Activated naive CD8-positive, alpha-beta T cell treated with anti-CD3 and anti-CD28 coated beads, Interleukin-2, amount 50 U/mL, for 24 hours (primary cell): ENCODE results near the gene PKDREJ.

Experiments
- ATAC-seq: fragments of 150-1000 bp; cut with Tn5 transposase; one replicate; pipeline ENCODE4 v1.10.0; 2021
- DNase-seq: peaks from one replicate; pipeline ENCODE4 v3.0.0; 2021
- H3K27ac Mint-ChIP-seq: one replicate; pipeline ENCODE4 v1.8.0; 2021; ENCODE audit warnings: mild to moderate bottlenecking, mixed read lengths
- H3K27me3 Mint-ChIP-seq: one replicate; pipeline ENCODE4 v1.8.0; 2021; ENCODE audit warnings: mixed read lengths
- H3K36me3 Mint-ChIP-seq: one replicate; pipeline ENCODE4 v1.8.0; 2021; ENCODE audit warnings: low read depth, mixed read lengths
- H3K4me1 Mint-ChIP-seq: one replicate; pipeline ENCODE4 v1.8.0; 2021; ENCODE audit warnings: mixed read lengths
- H3K4me3 Mint-ChIP-seq: one replicate; pipeline ENCODE4 v1.8.0; 2021; ENCODE audit warnings: mild to moderate bottlenecking, moderate library complexity, mixed read lengths
- H3K9me3 Mint-ChIP-seq: one replicate; pipeline ENCODE4 v1.8.0; 2021; ENCODE audit warnings: mixed read lengths

Gene PKDREJ

DNA sequence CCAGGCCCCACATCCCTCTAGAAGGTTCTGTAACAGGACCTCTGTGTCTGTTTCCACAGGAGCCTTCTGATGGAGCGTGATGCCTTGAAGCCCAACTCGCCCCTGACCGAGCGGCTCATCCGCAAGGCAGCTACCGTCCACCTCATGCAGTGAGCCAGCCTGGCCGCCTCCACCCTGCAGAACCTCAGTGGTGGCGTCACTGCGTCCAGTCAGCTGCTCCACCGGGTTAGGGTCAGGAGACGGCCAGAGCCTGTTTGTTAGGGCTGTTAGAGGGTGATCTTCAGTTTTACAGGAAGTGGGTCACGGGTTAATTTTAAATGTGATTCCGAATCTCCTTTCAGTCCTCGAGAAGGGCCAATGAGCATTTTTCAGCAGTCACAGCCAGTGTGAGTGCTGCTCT, 29.6 kb upstream of the PKDREJ start:
- H3K9me3 Mint-ChIP-seq: no peaks in the 10 kb centered on the region
- H3K27ac Mint-ChIP-seq: no peak overlapping the region
- H3K27me3 Mint-ChIP-seq: no peaks in the 10 kb centered on the region
- H3K4me1 Mint-ChIP-seq: peaks cover 33% of the 10 kb centered on the region
- DNase-seq (no peak), ATAC-seq (no peak)
- no peak overlapping the region for H3K4me3 Mint-ChIP-seq
- H3K36me3 Mint-ChIP-seq: peaks cover 10% of the 10 kb centered on the region

DNA sequence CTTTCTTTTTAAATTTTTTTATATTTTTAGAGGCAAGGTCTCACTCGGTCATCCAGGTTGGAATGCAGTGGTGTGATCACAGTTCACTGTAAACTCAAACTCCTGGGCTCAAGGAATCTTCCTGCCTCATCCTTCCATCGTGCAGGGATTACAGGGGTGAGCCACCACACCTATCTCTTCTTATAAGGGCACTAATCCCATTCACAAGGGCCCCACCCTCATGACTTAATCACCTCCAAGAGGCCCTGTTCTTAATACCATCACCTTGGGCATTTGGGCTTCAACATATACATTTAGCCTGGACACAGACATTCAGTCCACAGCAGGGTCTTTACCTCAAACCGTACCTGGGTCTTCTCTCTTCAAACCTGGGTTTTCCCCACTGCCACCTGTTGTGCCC, 29.0 kb upstream of the PKDREJ start:
- Mint-ChIP-seq H3K4me1 (peaks cover 33% of the 10 kb centered on the region), H3K27ac (no peak overlapping the region), H3K36me3 (peaks cover 6% of the 10 kb centered on the region), H3K4me3 (no peak overlapping the region), H3K9me3 (no peaks in the 10 kb centered on the region), H3K27me3 (no peaks in the 10 kb centered on the region)
- DNase-seq (no peak), ATAC-seq (no peak)

DNA sequence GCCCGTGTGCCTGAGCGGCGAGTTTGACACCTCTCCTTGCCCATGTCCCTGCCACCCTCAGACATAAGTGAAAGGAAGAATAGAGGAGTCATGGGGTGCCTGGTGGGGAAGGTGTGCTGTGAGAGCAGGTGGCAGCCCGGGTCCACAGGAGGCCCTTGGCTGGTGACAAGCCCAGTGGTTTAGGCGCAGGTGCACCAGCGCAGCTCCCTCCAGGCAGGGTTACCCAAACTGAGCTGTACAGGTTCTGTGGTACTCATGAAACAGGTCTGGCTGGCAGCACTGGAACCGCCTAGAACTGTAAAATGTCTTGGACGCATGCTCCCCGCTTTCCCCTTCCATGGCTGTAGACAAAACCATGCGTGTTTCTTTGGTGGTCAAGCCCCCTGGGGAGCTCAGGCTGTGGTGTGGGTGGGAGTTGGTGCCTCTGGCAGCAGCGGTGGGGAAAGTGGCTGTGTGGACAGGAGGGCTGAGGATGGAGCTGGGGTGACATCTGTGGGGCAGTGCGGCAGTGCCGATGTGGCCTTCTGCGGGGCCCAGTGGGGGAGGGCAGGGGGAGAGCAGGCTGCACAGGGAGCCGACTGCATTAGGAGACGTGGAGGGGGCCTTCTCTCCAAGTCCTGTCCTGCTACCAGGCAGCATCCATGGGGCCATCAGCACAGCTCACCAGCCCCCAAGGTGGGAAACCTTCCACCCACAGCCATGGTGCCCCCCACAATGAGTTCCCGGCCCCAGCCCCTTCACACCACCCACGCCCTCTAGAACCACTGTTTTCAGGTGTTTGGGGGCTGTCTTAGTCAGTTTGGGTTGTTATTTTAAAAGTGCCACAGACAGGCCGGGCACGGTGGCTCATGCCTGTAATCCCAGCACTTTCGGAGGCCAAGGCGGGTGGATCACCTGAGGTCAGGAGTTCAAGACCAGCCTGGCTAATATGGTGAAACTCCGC, 28.0 kb upstream of the PKDREJ start:
- peaks cover 5% of the 10 kb centered on the region for H3K36me3 Mint-ChIP-seq
- ATAC-seq (no peak), DNase-seq (no peak)
- H3K27ac Mint-ChIP-seq: no peak overlapping the region
- H3K4me1 Mint-ChIP-seq: peaks cover 27% of the 10 kb centered on the region
- no peaks in the 10 kb centered on the region for H3K27me3 Mint-ChIP-seq
- H3K4me3 Mint-ChIP-seq: no peak overlapping the region
- H3K9me3 Mint-ChIP-seq: no peaks in the 10 kb centered on the region

DNA sequence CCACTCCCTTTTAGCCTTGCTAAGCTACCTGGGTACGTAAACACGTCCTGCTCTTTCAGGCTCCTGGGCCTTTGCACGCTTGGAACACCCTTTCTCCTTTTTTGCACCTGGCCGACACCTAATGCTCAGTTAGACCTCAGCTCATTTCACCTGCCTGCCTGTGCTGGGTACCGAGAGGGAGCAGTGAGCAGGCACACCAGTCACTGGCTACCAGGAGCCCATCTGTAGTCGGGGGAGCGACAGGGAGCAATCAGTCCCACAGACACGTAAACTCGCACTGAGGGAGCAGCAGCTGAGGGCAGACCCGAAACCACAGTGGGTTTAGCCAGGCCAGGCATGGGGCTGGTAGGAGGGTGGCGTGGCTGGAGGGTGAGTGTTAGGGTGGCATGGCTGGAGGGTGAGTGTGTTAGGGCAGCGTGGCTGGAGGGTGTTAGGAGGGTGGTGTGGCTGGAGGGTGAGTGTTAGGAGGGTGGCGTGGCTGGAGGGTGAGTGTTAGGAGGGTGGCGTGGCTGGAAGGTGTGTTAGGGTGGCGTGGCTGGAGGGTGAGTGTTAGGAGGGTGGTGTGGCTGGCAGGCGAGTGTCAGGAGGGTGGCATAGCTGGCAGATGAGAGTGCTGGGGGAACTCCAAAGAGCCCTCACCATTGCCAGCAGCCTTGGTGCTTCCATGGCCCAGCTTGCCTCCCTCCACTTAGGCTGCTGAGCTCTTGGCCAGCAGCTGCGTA, 27.1 kb upstream of the PKDREJ start:
- Mint-ChIP-seq H3K9me3 (no peaks in the 10 kb centered on the region), H3K27ac (no peak overlapping the region), H3K27me3 (no peaks in the 10 kb centered on the region), H3K4me1 (peaks cover 24% of the 10 kb centered on the region), H3K36me3 (peaks cover 6% of the 10 kb centered on the region), H3K4me3 (no peak overlapping the region)
- DNase-seq (no peak), ATAC-seq (no peak)

DNA sequence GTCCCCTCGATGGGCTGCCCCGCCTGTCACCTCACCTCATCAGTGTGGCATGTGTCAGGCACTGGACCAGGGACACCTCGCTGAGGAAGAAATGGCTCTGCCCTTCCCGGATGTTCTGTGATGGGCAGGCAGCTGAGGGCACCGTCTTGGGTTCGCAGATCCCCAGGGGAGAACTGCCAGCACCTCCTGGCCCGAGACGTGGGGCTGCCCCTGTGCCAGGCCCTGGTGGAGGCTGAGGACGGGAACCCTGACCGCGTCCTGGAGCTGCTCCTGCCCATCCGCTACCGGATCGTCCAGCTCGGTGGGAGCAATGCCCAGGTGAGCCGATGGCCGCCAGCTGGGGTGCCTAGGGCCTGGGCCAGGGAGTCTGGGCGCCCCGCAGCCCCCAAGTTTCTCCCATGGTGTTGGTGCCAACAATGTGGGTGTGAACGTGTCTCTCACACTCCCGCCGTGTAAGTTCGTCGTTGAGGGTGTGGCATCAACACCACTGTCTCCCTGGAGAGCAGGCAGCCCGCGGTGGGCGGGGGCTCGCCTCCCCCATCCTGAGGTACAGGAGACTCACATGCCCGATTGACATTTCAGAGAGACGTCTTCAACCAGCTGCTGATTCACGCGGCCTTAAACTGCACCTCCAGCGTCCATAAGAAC, 26.2 kb upstream of the PKDREJ start:
- Mint-ChIP-seq H3K27ac (no peak overlapping the region), H3K4me3 (no peak overlapping the region), H3K27me3 (no peaks in the 10 kb centered on the region), H3K9me3 (no peaks in the 10 kb centered on the region), H3K36me3 (peaks cover 9% of the 10 kb centered on the region), H3K4me1 (peaks cover 18% of the 10 kb centered on the region)
- DNase-seq (no peak), ATAC-seq (no peak)

DNA sequence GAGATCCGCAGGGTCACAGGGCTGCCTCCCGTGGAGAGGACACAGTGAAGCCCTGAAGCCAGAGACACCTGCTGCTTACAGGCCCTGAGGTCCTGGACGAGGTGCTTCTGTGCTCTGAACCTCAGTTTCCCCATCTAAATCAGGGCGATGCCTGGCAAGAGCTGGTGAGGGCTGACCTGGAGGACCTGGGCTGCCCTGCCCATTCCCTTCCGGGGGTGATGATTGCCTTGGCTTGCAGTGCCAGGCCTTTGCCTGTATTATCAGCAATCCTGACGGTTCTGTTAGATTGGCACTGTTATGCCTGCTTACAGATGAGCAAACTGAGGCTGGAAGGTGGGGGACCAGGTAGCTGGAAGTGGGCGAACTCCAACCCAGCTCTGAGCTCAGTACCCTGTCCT, 25.7 kb upstream of the PKDREJ start:
- no peaks in the 10 kb centered on the region for H3K27me3 Mint-ChIP-seq
- peaks cover 14% of the 10 kb centered on the region for H3K36me3 Mint-ChIP-seq
- peaks cover 18% of the 10 kb centered on the region for H3K4me1 Mint-ChIP-seq
- DNase-seq (no peak), ATAC-seq (no peak)
- no peaks in the 10 kb centered on the region for H3K9me3 Mint-ChIP-seq
- H3K4me3 Mint-ChIP-seq: peak overlapping the region; percentile 75
- no peak overlapping the region for H3K27ac Mint-ChIP-seq

DNA sequence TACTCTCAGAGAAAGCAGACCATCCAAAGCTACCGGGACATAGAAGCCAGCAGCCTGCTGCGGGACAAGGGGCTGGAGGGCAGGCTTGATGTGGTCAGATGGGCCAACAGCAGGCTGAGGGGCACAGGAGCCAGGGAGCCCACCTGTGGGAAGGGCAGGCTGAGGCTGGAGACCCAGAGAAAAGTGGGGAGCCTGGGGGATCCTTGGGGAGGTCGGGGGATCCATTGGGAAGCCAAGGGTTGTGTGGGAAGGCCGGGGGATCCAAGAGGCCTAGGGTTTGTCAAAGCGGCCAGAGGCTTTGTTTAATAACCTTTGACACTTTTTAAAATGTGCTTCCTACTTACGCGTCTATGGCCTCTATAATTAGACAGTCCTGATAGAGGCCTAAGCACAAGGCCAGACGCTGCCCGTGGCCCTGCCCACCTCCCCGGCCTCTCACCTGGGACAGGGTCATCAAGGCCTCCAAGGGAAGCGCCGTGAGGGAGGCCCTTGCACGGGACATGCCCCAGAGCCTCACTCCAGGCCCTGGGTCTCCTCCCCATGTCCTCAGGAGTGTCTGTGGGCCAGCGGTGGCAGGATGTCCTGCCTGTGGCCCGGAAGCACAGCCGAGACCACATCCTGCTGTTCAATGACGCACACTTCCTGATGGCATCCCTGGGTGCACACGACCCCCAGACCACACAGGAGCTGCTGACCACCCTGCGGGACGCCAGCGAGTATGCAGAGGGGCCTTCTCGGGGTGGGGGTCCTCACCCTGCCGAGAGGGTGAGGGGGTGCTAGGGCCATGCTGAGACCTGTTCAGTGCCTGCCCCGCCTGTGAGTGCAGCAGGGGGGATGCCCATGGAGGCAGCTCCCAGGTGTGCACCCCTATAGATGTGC, 25.0 kb upstream of the PKDREJ start:
- Mint-ChIP-seq H3K4me1 (peaks cover 12% of the 10 kb centered on the region), H3K9me3 (no peaks in the 10 kb centered on the region), H3K4me3 (peak overlapping the region; percentile 75), H3K36me3 (peaks cover 14% of the 10 kb centered on the region), H3K27me3 (no peaks in the 10 kb centered on the region), H3K27ac (peak overlapping the region; percentile 65)
- peak; percentile 29 for DNase-seq
- ATAC-seq: peak; percentile 64

DNA sequence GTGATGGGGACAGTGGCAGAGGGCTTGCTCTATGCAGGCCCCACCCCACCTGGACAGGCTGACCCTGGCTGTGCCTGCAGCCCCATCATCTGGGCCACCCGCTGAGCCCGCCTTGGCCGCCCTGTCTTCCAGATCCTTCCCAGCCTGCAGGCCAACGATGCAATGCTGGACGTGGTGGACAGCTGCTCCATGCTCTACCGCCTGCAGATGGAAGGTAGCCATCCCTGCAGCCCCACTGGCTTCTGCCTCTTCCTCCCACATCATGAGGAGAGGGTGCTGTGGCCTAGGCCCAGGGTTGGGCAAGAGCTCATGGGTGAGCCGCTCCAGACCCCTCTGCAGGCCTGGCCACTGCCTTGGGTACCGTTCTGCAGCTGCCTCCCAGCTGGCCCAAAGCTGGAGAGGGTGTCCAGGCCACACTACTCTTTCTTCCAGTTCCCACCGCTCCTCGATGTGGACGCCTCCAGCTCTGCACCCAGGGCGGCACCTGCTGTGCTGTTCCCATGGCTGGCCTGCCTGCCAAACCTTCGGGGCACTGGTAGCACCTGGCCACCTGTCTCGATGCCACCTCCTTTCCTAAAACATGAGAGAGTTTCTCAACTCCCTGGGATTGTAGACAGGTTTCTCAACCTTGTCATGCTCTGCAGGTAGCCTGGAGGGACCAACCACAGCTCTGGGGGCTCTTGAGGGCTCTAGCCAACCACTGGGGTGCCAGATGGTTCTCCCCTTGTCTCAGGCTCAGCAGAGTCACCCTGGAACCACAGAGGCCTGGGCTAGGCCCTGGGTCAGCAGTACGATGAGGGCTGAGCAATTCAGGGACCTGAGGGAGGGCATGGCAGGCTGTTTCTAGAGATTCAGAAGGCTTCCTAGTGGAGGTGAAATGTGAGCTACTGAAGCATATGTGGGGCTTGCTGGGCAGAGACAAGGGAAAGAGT, 24.1 kb upstream of the PKDREJ start:
- peaks cover 10% of the 10 kb centered on the region for H3K36me3 Mint-ChIP-seq
- H3K4me3 Mint-ChIP-seq: peak overlapping the region; percentile 75
- H3K27me3 Mint-ChIP-seq: no peaks in the 10 kb centered on the region
- H3K27ac Mint-ChIP-seq: peak overlapping the region; percentile 65
- H3K9me3 Mint-ChIP-seq: no peaks in the 10 kb centered on the region
- ATAC-seq (no peak), DNase-seq (no peak)
- peaks cover 9% of the 10 kb centered on the region for H3K4me1 Mint-ChIP-seq

DNA sequence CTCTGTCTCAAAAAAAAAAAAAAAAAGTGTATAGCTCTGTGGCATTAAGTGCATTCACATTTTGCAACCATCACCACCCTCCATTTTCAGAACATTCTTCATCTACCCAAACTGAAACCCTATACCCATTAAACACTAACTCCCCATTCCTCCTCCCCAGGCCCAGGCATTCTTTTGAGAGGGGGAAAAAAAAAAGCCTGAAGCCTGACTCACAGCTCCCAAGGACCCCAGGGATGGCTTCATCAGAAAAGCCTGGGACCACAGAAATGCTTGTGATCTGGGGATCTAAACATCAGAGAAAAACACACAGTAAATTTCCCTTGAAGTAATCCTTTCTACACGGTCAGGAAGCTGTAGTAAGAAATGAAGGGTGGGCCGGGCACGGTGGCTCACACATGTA, 22.9 kb upstream of the PKDREJ start:
- Mint-ChIP-seq H3K4me1 (peaks cover 9% of the 10 kb centered on the region), H3K27me3 (no peaks in the 10 kb centered on the region), H3K36me3 (peaks cover 9% of the 10 kb centered on the region), H3K27ac (no peak overlapping the region), H3K4me3 (no peak overlapping the region), H3K9me3 (no peaks in the 10 kb centered on the region)
- ATAC-seq: no peak
- no peak for DNase-seq

DNA sequence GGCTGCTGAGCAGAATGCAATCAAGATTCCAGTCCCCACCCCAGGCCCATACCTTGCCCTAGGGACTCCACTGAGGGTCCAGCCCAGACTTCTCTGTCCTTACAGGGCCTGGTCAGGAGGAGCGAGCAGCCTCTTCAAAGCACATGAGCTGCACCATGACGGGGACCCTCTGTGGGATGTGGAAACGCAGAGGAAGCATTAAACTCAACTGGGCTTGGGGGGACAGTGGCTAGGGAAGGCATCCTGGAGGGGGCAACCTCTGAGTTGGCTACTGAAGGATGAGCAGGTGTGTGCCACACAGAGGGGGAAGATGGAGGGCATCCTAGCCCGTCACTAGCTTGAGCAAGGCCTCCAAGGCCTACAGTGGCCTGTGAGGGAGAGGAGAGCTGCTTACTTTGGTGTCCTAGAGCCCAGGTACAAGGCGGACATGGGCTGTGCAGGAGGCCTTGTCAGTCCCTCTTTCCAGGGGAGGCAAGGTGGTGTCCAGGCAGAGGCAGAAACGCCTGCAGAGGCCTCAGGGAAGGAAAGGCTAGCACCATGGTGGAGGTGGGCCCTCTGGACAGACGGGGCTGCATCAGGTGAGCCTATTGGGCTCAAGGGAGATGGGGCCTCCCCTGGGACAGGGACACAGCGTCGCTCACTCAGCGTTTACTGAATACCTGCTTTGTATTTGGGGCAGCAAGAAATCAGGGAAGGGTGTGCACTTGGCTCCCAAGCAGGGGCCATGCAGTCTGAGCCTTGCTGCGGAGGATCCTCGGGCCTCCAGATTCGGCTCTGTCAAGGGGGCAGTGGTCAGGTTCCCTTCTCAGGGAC, 18.9 kb upstream of the PKDREJ start:
- no peaks in the 10 kb centered on the region for H3K9me3 Mint-ChIP-seq
- peaks cover 11% of the 10 kb centered on the region for H3K36me3 Mint-ChIP-seq
- DNase-seq: no peak
- no peaks in the 10 kb centered on the region for H3K27me3 Mint-ChIP-seq
- no peak overlapping the region for H3K27ac Mint-ChIP-seq
- H3K4me3 Mint-ChIP-seq: no peak overlapping the region
- peaks cover 2% of the 10 kb centered on the region for H3K4me1 Mint-ChIP-seq
- no peak for ATAC-seq

DNA sequence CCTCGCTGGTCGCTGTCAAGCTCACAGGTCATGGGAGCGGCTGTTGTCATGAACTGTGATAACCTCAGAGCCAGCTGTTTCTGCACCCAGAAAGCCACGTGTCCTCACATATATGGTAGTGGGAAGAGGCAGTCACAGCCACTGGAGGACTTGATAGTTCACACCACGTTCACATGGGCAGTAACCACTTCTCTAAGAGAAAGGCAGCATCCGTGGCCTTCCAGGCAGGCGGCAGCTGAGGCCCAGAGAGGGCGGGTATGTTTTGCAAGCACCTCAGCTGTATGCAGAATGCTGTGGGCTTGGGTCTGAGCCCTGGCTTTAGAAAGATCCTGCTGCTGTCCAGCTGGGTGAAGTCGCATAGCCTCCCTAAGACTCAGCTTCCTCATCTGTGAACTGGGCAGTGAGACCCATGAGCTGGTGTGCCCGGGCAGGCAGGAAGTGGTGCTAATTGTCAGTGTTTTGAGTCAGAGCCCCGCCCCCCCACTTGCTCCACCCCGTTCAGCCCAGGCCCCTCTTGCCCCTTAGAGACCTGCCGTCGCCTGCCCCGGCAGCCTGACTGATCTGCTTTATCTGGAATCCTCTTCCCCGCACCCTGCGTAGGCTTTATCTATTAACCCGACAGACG, 18.0 kb upstream of the PKDREJ start:
- H3K36me3 Mint-ChIP-seq: peaks cover 11% of the 10 kb centered on the region
- no peak overlapping the region for H3K27ac Mint-ChIP-seq
- DNase-seq: no peak

DNA sequence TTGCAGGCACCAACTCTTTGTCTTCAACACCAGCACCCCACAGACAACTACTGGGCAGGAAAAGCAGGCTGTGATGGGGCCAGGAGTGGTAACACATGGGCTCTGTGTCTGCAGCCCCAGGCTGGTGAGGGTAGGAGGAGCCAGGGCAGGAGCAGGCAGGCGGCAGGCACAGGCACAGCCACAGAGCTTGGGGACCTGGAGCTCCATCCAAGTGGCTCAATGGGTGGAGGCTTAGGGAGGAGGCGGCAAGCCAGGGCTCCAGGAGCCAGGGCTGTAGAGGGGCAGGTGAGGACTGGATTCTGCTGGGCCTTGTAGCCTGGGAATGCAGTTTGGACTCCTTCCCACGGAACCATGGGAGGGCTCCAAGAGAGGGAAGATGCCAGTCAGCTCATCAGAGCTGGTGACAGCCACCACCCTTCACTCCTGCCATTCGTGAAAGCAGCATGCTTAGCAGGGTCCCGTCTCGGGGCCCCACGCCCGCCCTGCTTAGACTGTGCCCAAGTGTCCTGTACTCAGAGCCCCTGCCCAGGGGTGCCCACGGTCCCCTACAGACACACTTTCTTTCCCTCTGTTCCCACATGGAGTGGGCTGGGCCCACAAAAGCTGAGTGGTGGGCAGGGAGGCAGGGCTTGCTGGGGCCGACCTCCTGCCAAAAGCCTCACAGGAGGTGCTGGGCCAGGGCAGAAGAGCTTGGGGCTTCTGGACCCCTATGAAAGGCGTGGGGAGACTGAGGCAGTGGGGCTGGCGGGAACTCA, 17.1 kb upstream of the PKDREJ start:
- no peaks in the 10 kb centered on the region for H3K4me1 Mint-ChIP-seq
- no peak overlapping the region for H3K27ac Mint-ChIP-seq
- DNase-seq (no peak), ATAC-seq (no peak)
- H3K9me3 Mint-ChIP-seq: no peaks in the 10 kb centered on the region
- peaks cover 16% of the 10 kb centered on the region for H3K36me3 Mint-ChIP-seq
- H3K4me3 Mint-ChIP-seq: no peak overlapping the region
- no peaks in the 10 kb centered on the region for H3K27me3 Mint-ChIP-seq

More for the DNA sequence above, 18.0 kb upstream of the PKDREJ start:
- peak; percentile 11 for ATAC-seq
- Mint-ChIP-seq H3K27me3 (no peaks in the 10 kb centered on the region), H3K9me3 (no peaks in the 10 kb centered on the region), H3K4me1 (peaks cover 2% of the 10 kb centered on the region), H3K4me3 (peak overlapping the region; percentile 15)
